GM18508 (cell line): ENCODE results near the gene ARID1B.

Experiments
- ATAC-seq: cut with Tn5 transposase; IDR thresholded peaks from one replicate; pipeline ENCODE4 v1.9.1; 2021; ENCODE audit warnings: moderate number of reproducible peaks; ENCODE audit not compliant: insufficient read depth, unreplicated experiment

ARID1B gene

DNA sequence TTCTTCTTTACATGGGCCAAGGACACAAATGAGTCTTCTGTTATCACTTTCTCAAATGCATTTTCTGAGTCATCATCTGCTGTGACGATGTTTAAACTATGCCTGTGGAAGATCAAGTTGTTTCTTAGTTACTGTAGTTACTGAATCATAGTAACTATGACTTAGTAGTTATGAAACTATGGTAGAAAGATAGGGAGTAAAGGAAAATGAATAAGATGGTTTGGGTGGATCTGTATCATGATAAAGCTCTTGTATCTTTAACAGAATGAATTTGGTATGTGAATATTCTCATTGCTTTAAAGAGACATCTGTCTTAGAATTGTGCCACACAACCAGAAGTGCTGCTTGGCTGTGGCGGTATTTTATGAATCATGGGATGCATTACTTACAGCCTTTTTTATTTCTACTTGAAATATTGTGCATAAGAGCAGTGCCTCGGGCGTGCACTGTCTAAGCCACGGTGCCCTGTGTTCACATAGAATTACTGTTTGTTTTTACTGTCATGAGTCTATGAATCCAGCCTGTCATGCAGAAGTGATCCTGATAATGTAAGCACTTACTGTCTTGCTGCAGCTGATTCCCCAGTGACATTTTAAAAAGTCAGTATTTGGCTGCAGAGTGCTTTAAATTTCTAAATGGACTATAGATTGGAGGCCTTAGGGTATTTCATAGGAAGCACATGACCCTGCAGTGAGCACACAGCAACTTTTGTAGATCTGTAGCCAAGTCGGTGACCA lies 330.9 kb downstream of the ARID1B start:
- ATAC-seq, result no peak

DNA sequence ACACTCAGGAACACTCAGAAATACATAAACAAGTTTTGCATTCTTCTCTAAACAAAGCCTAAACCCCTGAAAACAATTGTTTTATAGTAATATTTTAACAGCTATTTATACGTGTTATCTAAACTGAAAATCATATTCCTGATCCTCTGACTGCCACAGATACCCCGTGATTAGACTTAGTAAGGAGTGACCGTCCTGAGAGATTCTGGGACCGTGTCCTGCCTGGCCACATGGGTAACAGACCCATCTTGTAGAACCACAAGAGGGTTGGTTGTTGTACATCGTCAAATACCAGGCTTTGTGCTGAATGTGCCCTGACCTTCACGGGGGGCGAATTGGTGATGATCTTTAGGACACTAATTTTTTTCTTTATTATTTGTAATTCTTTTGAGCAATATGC lies 331.7 kb downstream of the ARID1B start:
- no peak for ATAC-seq

GRCh38 chr6:157110607-157111006 lies 333.4 kb downstream of the ARID1B start:
- no peak for ATAC-seq

DNA sequence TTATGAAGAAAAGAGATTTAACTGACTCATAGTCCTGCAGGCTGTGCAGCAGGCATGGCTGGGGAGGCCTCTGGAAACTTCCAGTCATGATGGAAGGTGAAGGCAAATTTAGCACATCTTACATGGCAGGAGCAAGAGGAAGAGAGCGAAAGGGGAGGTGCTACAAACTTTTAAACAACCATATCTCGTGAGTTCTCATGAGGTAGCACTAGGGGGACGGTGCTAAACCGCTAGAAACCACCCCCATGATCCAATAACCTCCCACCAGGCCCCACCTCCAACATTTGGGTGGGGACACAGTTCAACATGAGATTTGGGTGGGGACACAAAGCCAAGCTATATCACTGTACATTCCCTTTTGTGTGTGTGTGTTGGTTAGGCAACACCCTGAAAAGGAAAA lies 336.2 kb downstream of the ARID1B start:
- ATAC-seq, result no peak

- ATAC-seq, result no peak
Measured at GRCh38 chr6:157116426-157116825, 339.2 kb downstream of the ARID1B start.

DNA sequence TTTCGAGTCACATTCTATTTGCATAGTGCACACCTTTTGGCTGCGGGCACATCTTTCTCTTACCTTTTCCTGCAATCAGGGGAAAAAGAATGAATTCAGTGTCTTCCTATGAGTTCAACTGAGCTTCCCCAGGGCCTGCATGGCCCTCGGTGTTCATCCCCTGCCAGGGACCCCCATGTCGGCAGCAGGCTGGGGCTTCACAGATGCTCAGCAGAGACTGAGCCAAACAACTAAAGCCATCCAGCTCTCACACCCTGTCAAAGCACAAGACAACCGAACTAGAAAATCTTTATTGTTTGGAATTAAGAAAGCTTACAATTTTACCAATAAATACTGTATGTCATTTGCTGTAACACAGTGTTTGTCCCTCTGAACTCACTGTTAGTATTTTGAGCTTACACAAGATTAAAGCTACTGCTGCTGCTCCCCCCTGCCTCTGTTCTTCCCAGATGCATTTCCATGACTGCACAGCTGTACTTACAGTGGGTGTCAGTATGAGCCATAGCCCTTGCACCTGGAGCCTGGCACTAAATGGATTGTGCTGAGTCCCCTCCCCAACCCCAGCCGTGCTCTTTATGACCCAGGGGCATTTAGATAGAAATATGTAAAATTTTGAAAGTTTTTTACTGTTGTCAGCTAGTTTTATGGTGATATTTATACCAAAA lies 340.4 kb downstream of the ARID1B start:
- ATAC-seq, result no peak

DNA sequence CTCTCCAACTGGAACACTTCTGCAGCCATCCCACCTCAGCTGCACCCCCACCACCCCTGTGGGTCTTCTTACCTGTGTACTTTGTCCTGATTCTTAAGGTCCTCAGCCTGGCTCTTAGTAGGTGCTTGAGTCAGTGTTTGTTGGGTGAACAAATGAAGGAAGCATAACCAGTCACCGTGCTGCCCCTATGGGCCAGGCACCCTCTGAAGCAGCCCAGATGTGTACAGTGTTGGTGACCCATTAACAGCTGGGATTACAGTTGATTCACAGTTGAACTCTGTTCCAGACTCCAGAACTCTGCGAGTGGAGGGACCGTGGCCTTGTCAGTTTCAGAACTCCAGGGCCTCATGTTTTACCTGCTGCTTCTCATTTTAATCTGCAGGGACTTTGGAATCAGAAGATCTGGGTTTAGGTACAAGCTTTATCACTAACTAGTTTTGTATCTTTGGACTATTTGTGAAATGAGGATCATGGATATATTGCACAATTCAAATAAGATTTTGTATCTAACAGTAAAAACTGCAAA lies 342.4 kb downstream of the ARID1B start:
- no peak for ATAC-seq

DNA sequence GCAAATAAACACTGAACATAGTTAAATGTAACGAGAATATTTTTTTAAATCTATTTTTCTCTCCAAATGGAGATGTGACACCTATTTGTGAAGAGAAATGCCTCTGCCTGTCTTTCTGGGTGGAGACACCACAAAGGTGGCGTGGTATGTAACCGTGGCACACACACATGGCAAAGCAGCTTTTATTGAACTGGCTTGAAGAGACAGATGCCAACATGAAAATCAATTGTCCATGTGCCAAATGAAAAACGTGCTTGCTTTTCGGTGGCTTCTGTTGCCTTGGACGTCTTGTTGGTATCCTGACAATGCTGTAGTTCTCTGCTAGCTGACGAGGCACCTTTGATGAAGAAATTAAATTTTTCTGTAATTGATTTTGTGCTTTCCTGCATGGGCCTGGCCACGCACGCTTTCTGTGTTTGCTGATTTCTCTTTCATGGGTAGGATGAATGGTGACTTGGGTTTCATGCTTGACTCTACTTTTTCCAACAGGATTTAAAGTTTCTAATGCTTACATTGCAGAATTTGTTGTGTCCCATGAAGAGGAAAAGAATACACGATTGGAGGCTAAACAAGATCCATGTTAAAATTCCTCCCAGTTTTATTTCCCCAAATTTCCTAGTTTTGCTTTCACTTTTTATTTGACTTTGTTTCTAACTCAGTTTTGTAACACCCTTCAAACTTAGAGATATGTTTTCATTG lies 343.5 kb downstream of the ARID1B start:
- no peak for ATAC-seq

DNA sequence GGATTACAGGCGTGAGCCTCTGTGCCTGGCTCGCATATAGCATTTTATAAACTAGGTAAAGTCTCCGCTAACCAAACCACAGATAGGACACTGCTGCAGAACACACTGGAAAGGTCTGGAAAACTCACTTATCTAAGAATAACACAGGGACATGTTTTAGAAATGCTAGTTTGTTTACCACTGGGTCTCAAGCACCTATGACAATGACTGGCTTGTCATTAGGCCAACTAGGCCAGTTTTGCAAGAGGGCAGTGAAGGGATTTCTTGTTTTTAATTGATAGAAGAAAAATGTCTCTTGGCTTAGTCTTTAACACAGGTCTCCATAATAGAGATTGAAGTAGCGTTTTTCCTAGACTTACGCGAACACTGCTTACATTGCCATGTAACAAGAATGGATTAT lies 344.7 kb downstream of the ARID1B start:
- ATAC-seq, result no peak

- no peak for ATAC-seq
Measured at GRCh38 chr6:157123234-157123633, 346.1 kb downstream of the ARID1B start.

DNA sequence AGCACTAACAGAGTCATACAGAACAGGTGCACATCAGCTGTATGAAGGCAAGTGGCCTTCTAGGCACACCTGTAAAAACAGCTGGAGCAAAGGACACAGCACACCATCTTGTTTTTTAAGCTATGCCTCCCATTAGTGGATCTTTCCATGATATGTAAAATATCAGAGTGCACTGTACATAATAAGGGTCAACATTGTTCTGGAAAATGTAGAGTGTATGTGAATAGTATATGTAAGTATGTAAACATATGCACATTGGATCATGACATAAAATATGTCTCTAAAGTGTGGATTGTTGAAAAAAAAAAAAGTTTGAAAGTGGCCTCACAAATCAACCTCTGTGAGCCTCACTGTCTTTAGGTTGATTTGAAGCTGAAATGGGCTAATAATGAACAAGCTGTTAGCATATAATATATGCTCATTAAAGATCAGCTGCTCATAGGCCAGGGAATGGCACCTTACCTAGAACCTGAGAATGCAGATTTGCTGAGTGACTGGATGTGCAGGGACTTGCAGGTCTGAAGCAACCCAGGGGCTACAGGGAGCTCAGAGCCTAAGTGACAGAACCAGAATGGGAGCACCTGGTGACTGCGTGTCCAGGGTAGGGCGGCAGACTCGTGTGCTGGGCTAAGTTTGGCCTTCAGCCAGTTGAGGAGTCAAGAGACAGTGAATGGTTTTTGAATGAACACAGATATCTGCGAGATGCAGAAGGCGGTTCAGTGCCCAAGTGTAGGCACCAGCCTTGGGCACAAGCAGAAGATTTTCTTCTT lies 347.5 kb downstream of the ARID1B start:
- ATAC-seq, result no peak

GRCh38 chr6:157125531-157125930 lies 348.4 kb downstream of the ARID1B start:
- ATAC-seq, result no peak

DNA sequence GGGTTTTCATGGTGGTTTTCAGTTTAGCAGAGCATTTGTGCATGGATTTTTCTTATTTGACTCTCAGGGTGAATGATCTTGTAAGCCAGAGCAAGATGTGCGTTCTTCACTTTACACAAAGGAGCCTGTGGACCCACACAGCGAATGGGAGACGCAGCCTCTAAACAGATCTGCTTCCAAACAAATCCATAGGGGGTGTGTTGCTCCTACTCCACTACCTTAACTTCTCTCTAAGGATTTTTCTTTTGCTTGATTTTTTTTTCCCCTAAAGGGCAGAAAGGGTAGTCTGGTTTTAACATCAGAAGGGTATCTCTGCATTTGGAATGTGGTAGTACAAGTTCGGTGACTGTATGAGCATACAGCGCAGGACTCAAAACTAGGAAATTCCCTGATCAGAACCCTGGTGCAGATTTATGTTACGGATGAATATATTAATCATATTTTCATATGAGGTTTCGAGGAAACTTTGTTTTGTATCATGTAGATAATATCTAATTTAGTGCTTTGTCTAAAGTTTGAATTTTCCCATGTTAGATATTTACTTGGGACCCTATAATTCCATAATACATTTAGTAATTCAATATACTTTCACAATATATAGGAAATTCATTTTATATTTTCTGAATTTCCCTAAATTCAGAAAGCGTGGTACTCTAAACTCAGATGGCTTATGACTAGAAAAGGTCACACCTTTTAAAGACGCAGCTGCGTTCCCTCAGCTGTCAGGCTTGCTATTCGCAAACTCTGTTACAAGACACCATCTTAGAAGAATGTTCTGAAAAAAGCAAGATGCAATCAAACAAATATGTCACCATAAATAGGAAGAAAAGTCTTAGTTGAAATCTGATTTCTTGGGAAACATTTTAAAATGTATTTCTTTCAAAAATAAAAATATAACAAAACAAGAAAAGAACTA lies 349.3 kb downstream of the ARID1B start:
- no peak for ATAC-seq

GRCh38 chr6:157128235-157128775 lies 351.1 kb downstream of the ARID1B start:
- no peak for ATAC-seq

GRCh38 chr6:157131250-157131649 lies 354.1 kb downstream of the ARID1B start:
- ATAC-seq, result no peak

DNA sequence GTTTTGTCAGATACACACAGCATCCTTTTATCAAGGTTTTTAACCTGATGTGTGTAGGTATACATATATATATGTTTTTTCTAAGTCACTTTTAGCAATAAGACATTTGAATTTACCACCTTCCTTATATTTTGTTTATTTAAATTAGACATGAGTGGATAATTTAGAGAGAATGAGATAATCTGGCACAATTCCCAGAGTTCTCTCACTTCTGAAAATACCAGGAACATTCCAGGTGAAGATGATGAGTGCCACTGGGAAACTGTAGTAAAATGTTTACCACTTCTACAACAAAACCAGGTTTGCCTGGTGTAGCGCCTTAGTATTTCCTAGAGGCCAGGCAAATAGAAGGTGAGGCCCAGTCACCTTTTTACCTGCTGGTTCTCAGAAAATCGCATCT lies 356.7 kb downstream of the ARID1B start:
- ATAC-seq, result no peak

DNA sequence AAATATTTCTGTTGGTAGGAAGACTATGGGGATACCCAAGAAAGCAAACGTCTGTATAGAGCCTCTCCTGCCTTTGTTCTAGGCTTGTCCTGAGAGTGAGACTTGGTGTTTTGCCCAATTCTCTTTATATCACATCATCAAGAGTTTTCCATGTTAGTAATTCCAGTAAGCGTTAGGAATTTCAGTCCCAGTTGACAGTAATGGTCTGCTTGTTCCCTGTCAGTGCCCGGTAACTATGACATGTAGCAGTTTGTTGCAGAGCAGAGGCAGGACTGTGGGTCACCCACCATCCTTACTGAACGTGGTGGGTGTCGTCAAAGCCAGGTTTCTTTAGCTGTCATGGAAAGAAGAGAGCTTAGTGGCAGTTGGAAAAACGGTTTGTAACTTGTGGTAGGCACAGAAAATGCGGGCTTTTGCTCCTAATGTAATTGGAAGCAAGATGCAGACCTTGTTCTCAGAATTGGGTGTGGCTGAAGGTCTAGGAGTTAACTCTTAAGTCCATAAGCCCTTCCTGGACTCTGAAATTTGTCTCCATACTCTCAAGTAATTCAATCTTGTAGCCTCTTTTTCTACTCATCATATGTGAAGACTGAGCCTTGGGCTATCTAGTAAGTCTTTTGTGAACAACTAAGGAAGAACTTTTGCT lies 357.3 kb downstream of the ARID1B start:
- no peak for ATAC-seq

- no peak for ATAC-seq
Measured at GRCh38 chr6:157135691-157136090, 358.5 kb downstream of the ARID1B start.

DNA sequence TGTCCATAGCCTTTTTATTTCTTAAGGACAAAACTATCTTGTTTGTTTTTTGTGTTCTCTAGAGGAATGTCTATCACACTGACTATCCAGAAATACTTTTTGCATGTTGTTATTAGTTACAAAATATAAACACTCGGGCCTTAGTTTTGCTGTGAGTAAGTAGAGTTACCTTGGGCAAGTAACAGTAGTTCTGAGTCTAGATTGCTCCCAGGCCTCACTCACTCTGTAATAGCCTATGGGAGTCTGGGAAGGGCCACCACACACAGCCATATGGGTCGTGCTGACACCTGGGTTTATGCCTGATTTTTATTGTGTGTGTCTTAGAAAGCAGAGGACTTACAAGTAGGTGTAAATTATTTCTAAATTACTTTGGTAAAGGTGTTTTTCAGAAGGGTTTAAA lies 360.3 kb downstream of the ARID1B start:
- ATAC-seq, result no peak
